GM18867 (cell line): Measurements from ENCODE around the gene ABCC5.
"Not testable (repeated sequence)": the region's sequence is repeated elsewhere in the genome, so short reads cannot be mapped to it uniquely, and the experiment has no call there.

Experiments
- ATAC-seq: cut with Tn5 transposase; IDR thresholded peaks from one replicate; pipeline ENCODE4 v1.9.1; 2021; ENCODE audit warnings: mild to moderate bottlenecking, moderate library complexity; ENCODE audit not compliant: unreplicated experiment

ABCC5 gene

GRCh38 chr3:184016811-184017671, 643 bp downstream of the ABCC5 start:
- peak; percentile 62 for ATAC-seq

- no peak for ATAC-seq
Observed at GRCh38 chr3:184016169-184016570, 1.5 kb downstream of the ABCC5 start.

GRCh38 chr3:184015381-184016019, 2.2 kb downstream of the ABCC5 start:
- ATAC-seq, result no peak

DNA sequence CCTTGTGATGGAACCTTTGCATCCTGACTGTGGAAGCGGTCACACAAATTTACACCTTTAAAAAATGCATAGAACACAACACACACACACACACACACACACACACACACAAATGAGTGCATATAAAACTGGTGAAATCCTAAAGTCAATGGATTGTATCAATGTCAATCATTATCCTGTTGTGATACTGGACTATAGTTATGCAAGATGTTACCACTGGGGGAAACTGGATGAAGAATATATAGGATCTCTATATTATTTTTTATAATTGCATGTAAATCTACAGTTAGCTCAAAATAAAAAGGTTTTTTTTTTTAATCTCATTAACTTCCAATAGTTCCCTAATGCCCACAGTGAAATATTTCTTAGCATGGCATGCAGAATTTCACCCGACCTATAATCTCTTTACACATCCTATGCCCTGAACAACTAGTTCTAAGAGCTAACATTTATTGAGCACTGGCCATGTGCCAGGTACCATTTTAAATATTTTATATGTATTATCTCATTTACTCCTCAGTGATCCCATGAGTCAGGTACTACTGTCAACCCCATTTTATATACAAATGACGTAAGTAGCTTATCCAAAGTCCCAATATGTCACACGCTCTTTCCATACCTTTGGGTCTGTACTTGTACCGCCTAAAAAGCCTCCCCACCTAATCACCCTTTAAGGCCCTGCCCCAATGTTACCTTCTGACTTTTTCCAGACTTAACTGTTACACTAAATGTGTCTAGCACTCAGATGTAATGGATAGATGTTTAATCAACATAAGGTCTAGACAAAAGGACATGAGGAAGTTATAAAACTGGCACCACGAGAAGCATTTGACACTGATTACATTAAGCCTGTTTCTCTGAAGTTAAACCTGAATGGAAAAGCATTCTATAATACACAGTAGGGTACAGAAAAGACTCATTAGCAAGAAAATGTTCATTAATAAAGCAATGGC, 5.5 kb downstream of the ABCC5 start:
- no peak for ATAC-seq

GRCh38 chr3:184011230-184011876, 6.3 kb downstream of the ABCC5 start:
- no peak for ATAC-seq

GRCh38 chr3:184008161-184008560, 9.5 kb downstream of the ABCC5 start:
- no peak for ATAC-seq

- ATAC-seq, result not testable (repeated sequence)
Observed at GRCh38 chr3:184007143-184007813, 10.4 kb downstream of the ABCC5 start.

- ATAC-seq, result no peak
Observed at GRCh38 chr3:184005941-184006507, 11.7 kb downstream of the ABCC5 start.

- no peak for ATAC-seq
Observed at GRCh38 chr3:184004476-184004875, 13.2 kb downstream of the ABCC5 start.

DNA sequence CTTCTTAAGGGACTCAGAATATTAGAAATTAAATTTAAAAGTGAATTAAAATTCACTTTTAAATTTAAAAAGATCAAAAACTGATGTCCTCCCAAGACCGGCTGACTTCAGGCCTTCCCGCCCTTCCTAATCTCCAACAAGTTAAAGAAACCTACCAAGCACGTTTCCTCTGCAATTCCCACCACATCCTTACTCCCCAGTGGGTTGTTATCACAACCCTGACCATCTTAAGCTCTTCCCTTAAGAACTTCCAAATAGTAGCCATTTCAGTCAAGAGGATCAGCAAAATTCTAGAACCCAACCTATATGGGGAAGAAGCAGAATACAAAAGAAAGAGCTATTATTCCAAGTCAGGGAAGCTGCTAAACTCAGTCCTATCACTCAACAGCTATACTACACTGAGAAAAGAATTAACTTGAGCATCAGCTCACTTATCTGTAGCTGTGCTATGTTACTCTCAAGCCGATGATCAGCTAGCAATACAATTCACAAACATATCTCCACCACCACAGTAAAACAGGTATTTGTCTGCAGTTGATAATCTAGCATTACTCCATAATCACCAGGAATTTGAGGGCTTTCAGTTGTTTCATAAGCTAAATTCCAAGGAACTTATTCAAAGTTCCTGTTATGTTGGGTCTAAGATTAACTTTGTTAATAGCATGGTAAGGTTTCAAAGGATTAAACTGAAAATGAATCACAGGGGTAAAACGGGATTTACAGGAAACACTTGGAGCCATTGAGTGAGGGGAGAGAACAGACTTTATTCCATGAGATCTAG, 14.3 kb downstream of the ABCC5 start:
- ATAC-seq, result no peak

DNA sequence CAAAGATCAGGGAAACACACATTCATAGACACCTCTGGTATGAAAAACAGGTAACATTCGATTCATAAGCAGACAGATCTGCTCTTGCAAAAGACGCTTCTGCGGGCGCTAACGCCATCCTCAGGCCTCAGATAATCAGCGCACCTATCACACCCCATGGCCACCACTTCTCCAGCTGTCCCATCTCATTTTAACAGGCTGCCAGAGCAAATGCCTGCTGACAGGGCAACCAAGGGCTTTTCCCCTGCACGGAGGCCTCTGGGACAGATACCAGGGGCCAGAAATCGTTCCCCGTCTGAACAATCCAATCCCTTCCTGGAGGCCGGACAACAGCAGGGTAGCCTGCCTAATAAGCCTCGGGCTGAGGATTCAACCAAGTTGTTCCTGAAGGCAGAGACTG, 15.2 kb downstream of the ABCC5 start:
- no peak for ATAC-seq

DNA sequence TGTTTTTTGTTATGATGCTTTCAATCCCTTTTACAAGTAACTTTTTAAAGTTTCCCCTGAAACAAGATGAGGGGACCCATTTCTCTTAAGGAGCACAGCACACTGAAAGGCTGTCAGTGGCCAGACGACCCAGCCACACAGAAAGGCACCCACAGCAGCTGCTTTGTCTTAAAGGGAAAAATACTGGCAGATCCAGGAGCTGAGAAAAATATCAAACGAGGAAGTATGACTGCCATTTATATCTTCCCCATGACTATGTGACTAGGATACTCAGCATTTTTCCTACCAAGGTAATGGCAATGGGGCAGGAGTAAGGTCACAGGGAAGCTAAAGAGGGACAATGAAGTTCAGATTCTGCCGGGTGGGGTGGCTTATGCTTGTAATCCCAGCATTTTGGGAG, 15.9 kb downstream of the ABCC5 start:
- ATAC-seq, result no peak

DNA sequence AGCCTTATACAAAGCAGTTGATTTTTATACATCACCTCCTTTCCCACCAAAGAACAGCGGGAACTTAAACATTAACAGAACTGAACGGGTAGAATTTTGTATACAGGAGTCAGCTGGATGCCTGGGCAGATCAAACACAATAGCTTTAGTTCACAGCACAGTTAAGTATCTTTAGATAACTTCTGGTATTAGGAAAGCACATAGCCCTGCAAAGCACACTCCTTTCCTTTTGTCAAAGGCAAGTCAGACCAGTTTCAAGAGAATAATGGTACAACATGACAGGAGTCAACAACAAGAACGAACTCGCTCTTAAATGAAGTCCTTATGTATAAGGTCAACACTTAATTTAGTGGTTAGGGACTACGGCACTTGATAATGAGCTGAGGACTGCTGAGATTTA, 26.3 kb downstream of the ABCC5 start:
- no peak for ATAC-seq

GRCh38 chr3:183988216-183988790, 29.4 kb downstream of the ABCC5 start:
- no peak for ATAC-seq

GRCh38 chr3:183987000-183987600, 30.6 kb downstream of the ABCC5 start:
- no peak for ATAC-seq

DNA sequence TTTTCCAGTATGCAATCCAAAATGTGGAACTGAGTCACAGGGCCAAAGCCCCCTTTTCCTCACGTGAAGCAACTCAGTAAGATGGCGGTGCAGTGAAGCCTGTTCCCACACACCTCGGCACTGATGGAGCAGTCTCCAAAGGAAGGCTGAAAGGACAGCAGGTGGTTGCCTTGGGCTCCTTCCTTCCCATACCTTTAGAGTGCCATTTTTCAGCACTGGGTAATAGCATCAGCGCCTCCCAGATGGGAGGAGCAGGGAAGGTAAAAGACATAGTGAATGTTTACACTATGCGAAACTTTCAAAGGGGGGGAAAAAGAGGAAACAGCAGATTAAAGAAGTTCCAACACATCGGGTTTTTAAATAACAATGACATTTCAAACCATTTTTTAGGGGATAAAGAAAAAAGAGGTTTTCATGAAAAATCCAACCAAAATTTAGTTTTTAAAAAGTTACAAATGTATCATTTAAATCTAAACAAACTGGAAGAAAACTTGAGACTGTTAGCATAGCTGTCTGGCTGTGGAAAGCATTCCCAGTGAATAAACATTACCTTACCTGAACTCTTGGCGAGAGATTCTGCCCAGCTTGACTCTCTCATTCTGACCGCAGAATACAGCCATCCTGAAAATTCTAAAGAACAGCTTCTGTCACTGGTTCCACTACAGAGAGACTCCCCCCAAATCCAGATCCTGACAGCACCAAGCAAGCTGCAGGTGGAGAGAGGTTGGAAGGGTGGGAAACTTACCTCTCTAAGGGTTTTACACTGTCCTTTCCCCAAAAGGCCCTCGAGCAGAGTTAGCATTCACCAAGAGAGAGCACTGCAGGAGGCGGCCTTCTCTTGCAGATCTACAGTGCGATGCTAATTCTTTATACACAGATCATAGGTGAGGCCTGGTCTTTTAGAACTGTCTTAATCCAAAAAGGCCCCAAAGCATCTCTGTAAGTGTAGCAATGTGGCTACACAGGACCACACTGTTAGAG, 32.6 kb downstream of the ABCC5 start:
- no peak for ATAC-seq

- no peak for ATAC-seq
Observed at GRCh38 chr3:183984127-183984740, 33.5 kb downstream of the ABCC5 start.
